ENCODE data around the gene GPC6.

Gene GPC6

DNA sequence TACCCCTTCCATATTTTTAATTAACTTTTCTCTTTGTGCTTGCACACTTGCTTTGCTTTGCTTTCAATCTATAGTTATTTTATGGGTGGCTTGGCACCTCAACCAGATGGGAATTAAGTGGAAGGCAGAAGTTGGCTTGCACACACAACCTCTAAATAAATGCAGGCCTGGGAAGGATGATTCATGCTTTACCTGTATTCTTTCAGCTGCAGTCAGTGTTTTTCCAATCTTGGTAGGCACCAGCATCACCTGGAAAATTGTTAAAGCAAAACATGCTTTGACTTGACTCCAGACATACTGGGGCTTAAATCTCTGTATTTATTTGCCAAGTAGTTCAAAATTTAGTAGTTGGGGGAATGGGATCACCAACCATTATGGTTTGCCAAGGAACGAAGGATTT is 543.0 kb downstream of the GPC6 start:
- H3K4me3 ChIP-seq (replicated peaks; ENCODE audit: insufficient read depth, low read length), result no peak overlapping the region
- TF ChIP-seq SPI1 (IDR thresholded peaks at IDR 0.05; ENCODE audit: borderline replicate concordance, low read depth), result no peak
- TF ChIP-seq, protein P1, sequence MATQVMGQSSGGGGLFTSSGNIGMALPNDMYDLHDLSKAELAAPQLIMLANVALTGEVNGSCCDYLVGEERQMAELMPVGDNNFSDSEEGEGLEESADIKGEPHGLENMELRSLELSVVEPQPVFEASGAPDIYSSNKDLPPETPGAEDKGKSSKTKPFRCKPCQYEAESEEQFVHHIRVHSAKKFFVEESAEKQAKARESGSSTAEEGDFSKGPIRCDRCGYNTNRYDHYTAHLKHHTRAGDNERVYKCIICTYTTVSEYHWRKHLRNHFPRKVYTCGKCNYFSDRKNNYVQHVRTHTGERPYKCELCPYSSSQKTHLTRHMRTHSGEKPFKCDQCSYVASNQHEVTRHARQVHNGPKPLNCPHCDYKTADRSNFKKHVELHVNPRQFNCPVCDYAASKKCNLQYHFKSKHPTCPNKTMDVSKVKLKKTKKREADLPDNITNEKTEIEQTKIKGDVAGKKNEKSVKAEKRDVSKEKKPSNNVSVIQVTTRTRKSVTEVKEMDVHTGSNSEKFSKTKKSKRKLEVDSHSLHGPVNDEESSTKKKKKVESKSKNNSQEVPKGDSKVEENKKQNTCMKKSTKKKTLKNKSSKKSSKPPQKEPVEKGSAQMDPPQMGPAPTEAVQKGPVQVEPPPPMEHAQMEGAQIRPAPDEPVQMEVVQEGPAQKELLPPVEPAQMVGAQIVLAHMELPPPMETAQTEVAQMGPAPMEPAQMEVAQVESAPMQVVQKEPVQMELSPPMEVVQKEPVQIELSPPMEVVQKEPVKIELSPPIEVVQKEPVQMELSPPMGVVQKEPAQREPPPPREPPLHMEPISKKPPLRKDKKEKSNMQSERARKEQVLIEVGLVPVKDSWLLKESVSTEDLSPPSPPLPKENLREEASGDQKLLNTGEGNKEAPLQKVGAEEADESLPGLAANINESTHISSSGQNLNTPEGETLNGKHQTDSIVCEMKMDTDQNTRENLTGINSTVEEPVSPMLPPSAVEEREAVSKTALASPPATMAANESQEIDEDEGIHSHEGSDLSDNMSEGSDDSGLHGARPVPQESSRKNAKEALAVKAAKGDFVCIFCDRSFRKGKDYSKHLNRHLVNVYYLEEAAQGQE (IDR thresholded peaks at IDR 0.05; ENCODE audit: insufficient replicate concordance, low read depth), result no peak
- no peak for TF ChIP-seq GABPA (IDR thresholded peaks at IDR 0.05; ENCODE audit: low read depth)
- TF ChIP-seq POLR2AphosphoS5 (IDR thresholded peaks at IDR 0.05; ENCODE audit: low read depth), result no peak
- TF ChIP-seq, protein P2, sequence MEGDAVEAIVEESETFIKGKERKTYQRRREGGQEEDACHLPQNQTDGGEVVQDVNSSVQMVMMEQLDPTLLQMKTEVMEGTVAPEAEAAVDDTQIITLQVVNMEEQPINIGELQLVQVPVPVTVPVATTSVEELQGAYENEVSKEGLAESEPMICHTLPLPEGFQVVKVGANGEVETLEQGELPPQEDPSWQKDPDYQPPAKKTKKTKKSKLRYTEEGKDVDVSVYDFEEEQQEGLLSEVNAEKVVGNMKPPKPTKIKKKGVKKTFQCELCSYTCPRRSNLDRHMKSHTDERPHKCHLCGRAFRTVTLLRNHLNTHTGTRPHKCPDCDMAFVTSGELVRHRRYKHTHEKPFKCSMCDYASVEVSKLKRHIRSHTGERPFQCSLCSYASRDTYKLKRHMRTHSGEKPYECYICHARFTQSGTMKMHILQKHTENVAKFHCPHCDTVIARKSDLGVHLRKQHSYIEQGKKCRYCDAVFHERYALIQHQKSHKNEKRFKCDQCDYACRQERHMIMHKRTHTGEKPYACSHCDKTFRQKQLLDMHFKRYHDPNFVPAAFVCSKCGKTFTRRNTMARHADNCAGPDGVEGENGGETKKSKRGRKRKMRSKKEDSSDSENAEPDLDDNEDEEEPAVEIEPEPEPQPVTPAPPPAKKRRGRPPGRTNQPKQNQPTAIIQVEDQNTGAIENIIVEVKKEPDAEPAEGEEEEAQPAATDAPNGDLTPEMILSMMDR (IDR thresholded peaks at IDR 0.05; ENCODE audit: insufficient read depth, low read length), result no peak
- H3K27ac ChIP-seq (replicated peaks), result no peak overlapping the region
- H3K27me3 ChIP-seq (ENCODE audit: insufficient read depth, poor library complexity, severe bottlenecking), result no peaks in the 10 kb centered on the region
- DNase-seq (ENCODE audit: low read depth in 1 of 2, low spot score in 1 of 2), result no peak

DNA sequence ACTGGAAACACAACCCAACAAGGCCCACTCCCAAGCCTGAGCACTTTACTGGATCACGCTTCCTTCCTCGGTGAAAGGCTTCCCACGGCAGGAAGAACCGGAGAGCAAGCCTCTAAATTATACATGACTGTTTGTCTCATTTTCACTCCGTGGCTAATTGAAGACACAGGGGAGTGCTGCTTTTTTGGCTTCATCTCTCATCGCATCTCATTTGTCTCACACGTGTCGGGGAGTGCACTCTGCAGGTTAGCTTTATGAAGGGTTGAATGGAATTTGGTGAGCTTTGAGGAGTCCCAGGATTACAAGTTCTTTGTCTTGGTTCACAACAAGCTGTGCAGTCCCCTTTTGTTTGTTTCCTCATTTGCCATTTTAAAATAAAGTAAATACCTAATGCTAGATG is 544.6 kb downstream of the GPC6 start:
- Histone ChIP-seq H3K4me3 (replicated peaks; ENCODE audit: insufficient read depth, low read length) (no peak overlapping the region), H3K27me3 (ENCODE audit: insufficient read depth, poor library complexity, severe bottlenecking) (no peaks in the 10 kb centered on the region)
- TF ChIP-seq SPI1 (IDR thresholded peaks at IDR 0.05; ENCODE audit: borderline replicate concordance, low read depth) (no peak), POLR2AphosphoS5 (IDR thresholded peaks at IDR 0.05; ENCODE audit: low read depth) (no peak), GABPA (IDR thresholded peaks at IDR 0.05; ENCODE audit: low read depth) (no peak)
- TF ChIP-seq, protein P2 (IDR thresholded peaks at IDR 0.05; ENCODE audit: insufficient read depth, low read length), result no peak

DNA sequence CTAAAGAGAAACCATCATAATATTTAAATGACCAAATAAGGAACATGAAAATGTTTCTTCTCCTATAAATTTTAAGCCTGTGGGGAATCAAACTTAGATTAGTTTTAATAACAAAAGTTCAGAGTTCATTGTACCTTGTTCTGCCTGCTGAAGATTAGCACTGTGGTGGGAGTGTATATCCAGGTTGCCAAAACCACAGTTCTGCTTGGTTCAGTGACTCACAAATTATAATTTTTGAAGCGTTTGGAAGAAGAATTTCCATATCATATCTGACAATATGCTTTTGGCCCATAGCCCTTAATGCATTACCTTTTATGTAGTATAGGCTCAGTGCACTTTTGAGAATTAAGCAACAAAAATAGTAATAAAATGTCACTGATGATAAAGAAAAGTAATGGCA is 545.2 kb downstream of the GPC6 start:
- Histone ChIP-seq H3K27me3 (ENCODE audit: insufficient read depth, poor library complexity, severe bottlenecking) (no peaks in the 10 kb centered on the region), H3K4me3 (replicated peaks; ENCODE audit: insufficient read depth, low read length) (no peak overlapping the region), H3K27ac (replicated peaks) (no peak overlapping the region)
- TF ChIP-seq SPI1 (IDR thresholded peaks at IDR 0.05; ENCODE audit: borderline replicate concordance, low read depth) (no peak), POLR2AphosphoS5 (IDR thresholded peaks at IDR 0.05; ENCODE audit: low read depth) (no peak), GABPA (IDR thresholded peaks at IDR 0.05; ENCODE audit: low read depth) (no peak)
- TF ChIP-seq, protein P2 (IDR thresholded peaks at IDR 0.05; ENCODE audit: insufficient read depth, low read length), result no peak
- TF ChIP-seq, protein P1 (IDR thresholded peaks at IDR 0.05; ENCODE audit: insufficient replicate concordance, low read depth), result no peak
- DNase-seq (ENCODE audit: low read depth in 1 of 2, low spot score in 1 of 2), result no peak

More for the DNA sequence above, 544.6 kb downstream of the GPC6 start:
- no peak overlapping the region for H3K27ac ChIP-seq (replicated peaks)
- DNase-seq (ENCODE audit: low read depth in 1 of 2, low spot score in 1 of 2), result no peak

DNA sequence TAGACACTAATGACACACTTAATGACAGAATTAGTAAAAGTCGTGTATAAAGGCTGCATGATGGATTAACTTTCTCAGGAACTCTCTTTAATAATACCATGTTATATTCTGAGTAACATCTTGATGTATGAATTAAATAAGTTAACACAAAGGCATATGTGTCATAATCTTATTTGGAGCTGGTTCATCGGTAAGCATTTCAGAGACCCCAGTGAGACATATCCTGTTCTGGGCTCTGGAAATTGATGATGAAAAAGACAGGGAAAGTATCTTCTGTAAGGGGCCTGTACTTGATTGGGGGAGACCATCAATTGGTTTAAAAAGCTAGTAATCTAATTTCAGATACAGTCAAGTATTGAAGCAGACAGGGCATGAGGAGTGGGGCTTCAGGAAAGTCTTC is 547.9 kb downstream of the GPC6 start:
- Histone ChIP-seq H3K27ac (replicated peaks) (no peak overlapping the region), H3K4me3 (replicated peaks; ENCODE audit: insufficient read depth, low read length) (no peak overlapping the region), H3K27me3 (ENCODE audit: insufficient read depth, poor library complexity, severe bottlenecking) (no peaks in the 10 kb centered on the region)
- no peak for TF ChIP-seq POLR2AphosphoS5 (IDR thresholded peaks at IDR 0.05; ENCODE audit: low read depth)
- no peak for TF ChIP-seq GABPA (IDR thresholded peaks at IDR 0.05; ENCODE audit: low read depth)
- TF ChIP-seq, protein P2 (IDR thresholded peaks at IDR 0.05; ENCODE audit: insufficient read depth, low read length), result no peak
- TF ChIP-seq, protein P1 (IDR thresholded peaks at IDR 0.05; ENCODE audit: insufficient replicate concordance, low read depth), result no peak
- no peak for TF ChIP-seq SPI1 (IDR thresholded peaks at IDR 0.05; ENCODE audit: borderline replicate concordance, low read depth)
- no peak for DNase-seq (ENCODE audit: low read depth in 1 of 2, low spot score in 1 of 2)

Data from HL-60 (cell line).